ENCODE measurements around the gene PACRGL. TPM values are rescaled to one million over a fixed set of nuclear protein-coding genes. Genes with fewer than 3 reads are reported as not detected.

Gene PACRGL
- total and polyA plus RNA-seq, 11 donors: 2.4 to 17.1 (median 11.2) TPM

- 69 to 77% (median 72%) methylated on average over 3 of the region's 3 CpGs for WGBS, 4 donors
- TF ChIP-seq POLR2A (IDR thresholded peaks at IDR 0.05) (no peak), CTCF (IDR thresholded peaks at IDR 0.05) (no peak)
- DNase-seq: no peak
- Histone ChIP-seq H3K36me3 (no peaks in the 10 kb centered on the region), H3K4me3 (no peak overlapping the region), H3K9me3 (no peaks in the 10 kb centered on the region), H3K4me1 (no peaks in the 10 kb centered on the region), H3K27ac (no peak overlapping the region), H3K27me3 (peaks cover 0 to 17% (median under 1%) of the 10 kb centered on the region in 9 donors)
- intact Hi-C loops (cut with DNase I): loop anchor here in 9 of 10 donors (5.0 to 10.0 kb wide), 8 partner anchors 258 to 1998 kb away; no protein-coding TSS in a partner anchor
- ATAC-seq: no peak
These were observed 17.4 kb upstream of the PACRGL start for GRCh38 chr4:20682853-20683252.

- H3K36me3 ChIP-seq: no peaks in the 10 kb centered on the region
- no peak for ATAC-seq
- WGBS, 4 donors: 75 to 79% (median 77%) methylated on average over 3 of the region's 3 CpGs
- peaks cover 0 to 17% (median 0%) of the 10 kb centered on the region in 9 donors for H3K27me3 ChIP-seq
- no peaks in the 10 kb centered on the region for H3K4me1 ChIP-seq
- no peak overlapping the region for H3K4me3 ChIP-seq
- no peak for DNase-seq
- no peaks in the 10 kb centered on the region for H3K9me3 ChIP-seq
- intact Hi-C loops (cut with DNase I): loop anchor here in 9 of 10 donors (2.0 to 10.0 kb wide), 9 partner anchors 259 to 1999 kb away; no protein-coding TSS in a partner anchor
- no peak overlapping the region for H3K27ac ChIP-seq
- no peak for TF ChIP-seq POLR2A (IDR thresholded peaks at IDR 0.05)
- TF ChIP-seq CTCF (IDR thresholded peaks at IDR 0.05): no peak
These were observed 16.5 kb upstream of the PACRGL start for GRCh38 chr4:20683766-20684165.

DNA sequence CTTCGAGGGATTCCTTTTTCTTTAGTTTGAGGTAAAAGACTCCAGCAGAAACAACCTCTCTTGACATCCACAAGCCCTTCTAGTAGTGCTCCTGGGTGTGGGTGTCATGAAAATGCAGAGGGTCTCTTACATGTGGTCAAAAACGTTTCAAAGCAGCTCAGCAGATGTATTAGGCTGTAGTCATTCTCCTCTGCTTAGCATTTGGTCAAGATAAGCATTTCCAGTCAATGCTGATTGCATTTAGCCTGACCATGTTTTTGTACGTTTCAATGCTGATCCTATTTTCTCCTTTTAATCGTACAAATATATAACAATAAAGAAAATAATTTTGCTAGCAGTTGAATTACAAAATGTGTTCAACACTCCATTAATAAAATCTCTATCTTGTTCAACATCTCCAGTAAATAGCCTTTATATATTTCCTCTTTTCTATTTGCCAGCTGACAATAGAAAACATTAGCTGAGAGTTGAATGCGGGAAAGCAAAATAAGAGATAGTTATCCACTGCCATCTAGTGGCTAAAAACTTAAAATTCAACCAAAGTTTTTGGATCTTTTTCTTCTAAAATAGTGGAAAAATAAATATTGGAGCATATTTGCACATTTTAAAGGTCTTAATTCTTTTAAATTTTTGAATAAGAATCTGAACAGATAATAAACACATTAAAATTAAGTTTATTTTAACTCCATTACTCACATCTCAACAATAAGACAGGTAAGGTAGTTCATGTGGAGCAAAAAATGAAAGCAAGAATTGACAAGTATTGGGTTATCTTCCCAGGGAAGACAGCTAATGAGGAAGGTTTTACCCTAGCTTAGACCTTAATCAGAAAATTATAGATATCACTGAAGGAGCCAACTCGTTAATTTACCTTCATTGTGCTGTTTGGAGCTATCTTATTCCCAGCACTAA is 15.2 kb upstream of the PACRGL start:
- ATAC-seq (no peak), DNase-seq (no peak)
- WGBS, 4 donors: 28 to 30% (median 29%) methylated on average over 6 of the region's 6 CpGs
- Histone ChIP-seq H3K27me3 (peaks cover 0 to 18% (median 0%) of the 10 kb centered on the region in 9 donors), H3K9me3 (no peaks in the 10 kb centered on the region), H3K27ac (no peak overlapping the region), H3K4me3 (no peak overlapping the region), H3K36me3 (no peaks in the 10 kb centered on the region), H3K4me1 (no peaks in the 10 kb centered on the region)
- intact Hi-C loops (cut with DNase I): loop anchor here (2.0 to 10.0 kb wide), 11 partner anchors 260 to 2000 kb away; no protein-coding TSS in a partner anchor
- TF ChIP-seq POLR2A (IDR thresholded peaks at IDR 0.05) (no peak), CTCF (IDR thresholded peaks at IDR 0.05) (peak; percentile 47 to 81 (median 66))

GRCh38 chr4:20687864-20688263 is 12.4 kb upstream of the PACRGL start:
- Histone ChIP-seq H3K27me3 (peaks cover 0 to 13% (median 0%) of the 10 kb centered on the region in 9 donors), H3K4me3 (no peak overlapping the region), H3K27ac (no peak overlapping the region), H3K9me3 (no peaks in the 10 kb centered on the region), H3K4me1 (no peaks in the 10 kb centered on the region), H3K36me3 (no peaks in the 10 kb centered on the region)
- intact Hi-C loops (cut with DNase I): loop anchor here (2.0 to 10.0 kb wide), 10 partner anchors 263 to 2003 kb away; no protein-coding TSS in a partner anchor
- 52 to 67% (median 57%) methylated on average over 3 of the region's 3 CpGs for WGBS, 4 donors
- TF ChIP-seq CTCF (IDR thresholded peaks at IDR 0.05) (no peak), POLR2A (IDR thresholded peaks at IDR 0.05) (no peak)
- ATAC-seq (no peak), DNase-seq (no peak)

All from heart left ventricle (tissue), 16 donors.